ENCODE measurements around the gene USP49.
"Not testable (repeated sequence)": the region's sequence is repeated elsewhere in the genome, so short reads cannot be mapped to it uniquely, and the experiment has no call there.

- not testable (repeated sequence) for TF ChIP-seq CTCF, POLR2A (IDR thresholded peaks at IDR 0.05)
Measured at GRCh38 chr6:41766043-41766664, 129.0 kb downstream of the USP49 start.
